ENCODE results near the gene PLEKHG4. TPM values are rescaled to one million over a fixed set of nuclear protein-coding genes. Genes with fewer than 3 reads are reported as not detected.

Gene PLEKHG4
- total and polyA plus RNA-seq, 12 donors, result 4.1 to 48.7 (median 11.2) TPM

DNA sequence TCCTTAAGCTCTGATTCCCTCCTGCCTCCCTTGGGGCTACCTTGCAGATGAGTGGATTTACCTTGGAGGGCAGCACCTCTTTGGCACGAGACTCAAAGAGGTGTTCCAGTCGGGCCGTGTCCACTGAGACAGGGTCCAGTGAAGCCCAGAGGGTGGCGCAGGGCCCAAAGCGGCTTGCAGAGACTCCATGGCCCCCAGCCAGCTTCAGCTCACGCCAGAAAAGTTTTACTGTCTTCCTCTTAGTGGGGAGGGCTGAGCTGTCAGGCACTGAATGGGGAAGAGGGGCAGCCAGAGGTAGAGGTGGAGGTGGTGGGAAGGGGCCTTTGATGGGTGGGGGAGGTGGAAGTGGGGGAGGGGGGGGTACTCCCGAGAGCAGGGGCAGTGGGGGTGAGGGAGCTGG lies 45.7 kb upstream of the PLEKHG4 start:
- H3K27ac ChIP-seq, result no peak overlapping the region
- intact Hi-C loops (cut with DNase I), result no loop called here
- peak in 1 of 7 donors; percentile 19 for DNase-seq
- H3K27me3 ChIP-seq, result no peaks in the 10 kb centered on the region
- no peaks in the 10 kb centered on the region for H3K9me3 ChIP-seq (replicated peaks in 1 of 3)
- no peak overlapping the region for H3K4me3 ChIP-seq
- peaks cover 0 to 90% of the 10 kb centered on the region in 2 donors for H3K36me3 ChIP-seq (replicated peaks in 1 of 2)
- no peaks in the 10 kb centered on the region for H3K4me1 ChIP-seq (replicated peaks in 1 of 2)
- TF ChIP-seq POLR2A (IDR thresholded peaks at IDR 0.05), result no peak
- TF ChIP-seq, protein P1, sequence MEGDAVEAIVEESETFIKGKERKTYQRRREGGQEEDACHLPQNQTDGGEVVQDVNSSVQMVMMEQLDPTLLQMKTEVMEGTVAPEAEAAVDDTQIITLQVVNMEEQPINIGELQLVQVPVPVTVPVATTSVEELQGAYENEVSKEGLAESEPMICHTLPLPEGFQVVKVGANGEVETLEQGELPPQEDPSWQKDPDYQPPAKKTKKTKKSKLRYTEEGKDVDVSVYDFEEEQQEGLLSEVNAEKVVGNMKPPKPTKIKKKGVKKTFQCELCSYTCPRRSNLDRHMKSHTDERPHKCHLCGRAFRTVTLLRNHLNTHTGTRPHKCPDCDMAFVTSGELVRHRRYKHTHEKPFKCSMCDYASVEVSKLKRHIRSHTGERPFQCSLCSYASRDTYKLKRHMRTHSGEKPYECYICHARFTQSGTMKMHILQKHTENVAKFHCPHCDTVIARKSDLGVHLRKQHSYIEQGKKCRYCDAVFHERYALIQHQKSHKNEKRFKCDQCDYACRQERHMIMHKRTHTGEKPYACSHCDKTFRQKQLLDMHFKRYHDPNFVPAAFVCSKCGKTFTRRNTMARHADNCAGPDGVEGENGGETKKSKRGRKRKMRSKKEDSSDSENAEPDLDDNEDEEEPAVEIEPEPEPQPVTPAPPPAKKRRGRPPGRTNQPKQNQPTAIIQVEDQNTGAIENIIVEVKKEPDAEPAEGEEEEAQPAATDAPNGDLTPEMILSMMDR (IDR thresholded peaks at IDR 0.05), result no peak
- WGBS, 4 donors, result 73 to 85% (median 80%) methylated on average over 6 to 7 of the region's 7 CpGs

DNA sequence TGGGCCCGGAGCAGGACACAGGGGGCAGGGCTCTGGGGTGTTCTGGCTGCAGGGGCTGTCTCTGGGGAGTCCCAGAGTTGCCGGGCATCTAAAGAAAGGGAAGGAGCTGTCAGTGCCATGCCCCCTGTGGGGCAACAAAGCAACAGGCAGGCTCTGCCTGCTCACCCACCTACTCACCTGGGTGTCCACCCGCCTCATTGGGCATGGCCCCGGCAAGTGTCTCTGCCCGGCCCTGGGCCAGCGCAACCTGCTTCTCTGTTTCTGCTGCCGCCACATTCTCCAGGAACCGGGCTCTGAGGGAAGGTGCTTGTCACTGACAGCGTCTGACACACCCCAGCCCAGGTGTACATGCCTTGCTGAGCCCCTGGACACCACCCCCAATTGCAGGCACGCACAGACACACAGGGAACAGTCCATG lies 45.1 kb upstream of the PLEKHG4 start:
- TF ChIP-seq, protein P1 (IDR thresholded peaks at IDR 0.05), result no peak
- no peak for TF ChIP-seq POLR2A (IDR thresholded peaks at IDR 0.05)
- 90 to 98% (median 95%) methylated on average over 9 to 10 of the region's 10 CpGs; no CpG with 5 or more reads in 1 of the 4 donors for WGBS, 4 donors
- Histone ChIP-seq H3K4me1 (replicated peaks in 1 of 2) (no peaks in the 10 kb centered on the region), H3K36me3 (replicated peaks in 1 of 2) (peaks cover 0 to 90% of the 10 kb centered on the region in 2 donors), H3K4me3 (no peak overlapping the region), H3K9me3 (replicated peaks in 1 of 3) (no peaks in the 10 kb centered on the region), H3K27ac (no peak overlapping the region), H3K27me3 (no peaks in the 10 kb centered on the region)
- DNase-seq, result peak in 1 of 7 donors; percentile 15
- intact Hi-C loops (cut with DNase I), result no loop called here

DNA sequence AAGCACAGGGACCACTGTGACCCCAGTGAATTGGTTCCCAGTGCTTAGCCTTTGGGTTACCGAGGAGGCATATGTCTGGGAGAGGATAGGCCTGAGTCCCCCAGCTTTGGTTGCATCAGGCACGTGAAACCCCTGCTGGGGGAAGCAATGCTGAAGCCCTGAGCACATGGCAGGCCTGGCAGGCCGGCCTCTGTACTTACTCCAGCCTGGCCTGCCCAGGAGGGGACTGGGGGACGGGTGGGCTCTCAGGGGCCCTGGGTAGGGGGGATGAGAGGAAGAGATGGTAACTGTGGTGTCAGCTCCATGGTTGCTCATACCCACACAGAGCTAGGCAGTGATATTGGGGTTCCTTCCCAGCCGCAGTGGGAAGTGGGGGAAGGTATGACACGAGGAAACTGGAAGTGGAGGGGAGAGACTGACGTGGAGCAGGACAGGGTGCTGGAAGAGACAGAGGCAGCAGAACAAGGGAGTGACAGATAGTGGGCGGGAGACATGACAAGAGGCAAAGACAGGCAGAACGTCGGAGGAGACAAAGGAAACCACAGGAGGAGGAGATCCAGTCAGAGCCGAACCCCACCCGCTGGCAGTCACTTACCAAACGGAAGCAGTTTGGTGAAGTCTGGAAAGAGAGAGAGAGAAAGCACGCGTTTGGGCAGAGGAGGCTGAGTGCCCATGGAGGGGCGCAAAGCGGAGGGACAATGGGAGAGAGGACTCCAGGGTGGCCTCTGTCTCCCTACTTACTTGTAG lies 43.3 kb upstream of the PLEKHG4 start:
- no peak for DNase-seq
- Histone ChIP-seq H3K4me1 (replicated peaks in 1 of 2) (peaks cover 9 to 12% of the 10 kb centered on the region in 2 donors), H3K36me3 (replicated peaks in 1 of 2) (peaks cover 0 to 75% of the 10 kb centered on the region in 2 donors), H3K4me3 (no peak overlapping the region), H3K9me3 (replicated peaks in 1 of 3) (no peaks in the 10 kb centered on the region), H3K27me3 (no peaks in the 10 kb centered on the region), H3K27ac (no peak overlapping the region)
- TF ChIP-seq POLR2A (IDR thresholded peaks at IDR 0.05), result no peak
- TF ChIP-seq, protein P1 (IDR thresholded peaks at IDR 0.05), result no peak
- WGBS, 4 donors, result 84 to 87% (median 86%) methylated on average over 15 to 17 of the region's 17 CpGs
- intact Hi-C loops (cut with DNase I), result no loop called here

DNA sequence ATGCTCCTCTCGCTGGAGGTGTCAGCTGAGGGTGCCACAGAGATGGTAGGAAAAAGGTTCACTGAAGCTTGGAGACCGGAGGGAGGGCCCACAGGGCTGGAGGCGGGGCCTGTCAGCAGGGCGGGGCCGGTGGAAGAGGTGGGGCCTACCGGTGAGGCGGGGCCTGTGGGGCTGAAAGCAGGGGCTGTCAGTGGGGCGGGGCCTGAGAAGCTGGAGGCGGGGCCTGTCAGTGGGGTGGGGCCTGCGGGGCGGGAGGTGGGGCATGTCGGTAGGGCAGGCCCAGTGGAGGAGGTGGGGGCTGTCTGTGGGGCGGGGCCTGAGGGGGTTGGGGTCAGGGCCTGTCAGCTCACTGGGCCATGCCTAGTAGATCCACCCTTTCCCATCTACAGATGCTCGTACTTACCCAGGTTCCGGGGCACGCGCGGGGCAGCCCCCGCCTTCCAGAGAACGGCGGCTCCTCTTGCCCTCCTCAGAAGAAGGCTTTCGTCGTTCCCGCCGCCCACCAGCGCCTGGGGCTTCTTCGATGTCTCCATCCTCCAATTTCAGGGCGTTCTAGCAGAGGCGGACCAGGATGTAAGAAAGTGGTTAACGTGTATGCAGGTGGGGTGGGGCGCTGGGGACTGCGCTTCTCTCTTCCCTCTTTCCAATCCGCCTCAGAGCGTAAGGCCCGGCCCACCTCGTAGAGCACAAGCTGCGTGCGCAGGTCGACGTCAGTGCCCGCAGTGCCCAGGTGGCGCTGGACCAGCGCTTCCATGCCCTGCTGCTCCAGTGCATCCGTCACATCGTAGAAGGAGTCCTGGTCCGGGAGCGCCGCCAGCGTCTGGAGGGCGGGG lies 42.6 kb upstream of the PLEKHG4 start:
- H3K27me3 ChIP-seq, result no peaks in the 10 kb centered on the region
- DNase-seq, result peak in 6 of 7 donors; percentile 5 to 71 (median 60)
- intact Hi-C loops (cut with DNase I), result no loop called here
- peaks cover 0 to 67% of the 10 kb centered on the region in 2 donors for H3K36me3 ChIP-seq (replicated peaks in 1 of 2)
- no peak overlapping the region for H3K27ac ChIP-seq
- H3K4me3 ChIP-seq, result no peak overlapping the region
- TF ChIP-seq, protein P1 (IDR thresholded peaks at IDR 0.05), result no peak
- no peak for TF ChIP-seq POLR2A (IDR thresholded peaks at IDR 0.05)
- 76 to 86% (median 82%) methylated on average over 37 to 50 of the region's 50 CpGs for WGBS, 4 donors
- H3K4me1 ChIP-seq (replicated peaks in 1 of 2), result peaks cover 17 to 20% of the 10 kb centered on the region in 2 donors
- H3K9me3 ChIP-seq (replicated peaks in 1 of 3), result no peaks in the 10 kb centered on the region
